Endothelial cell of umbilical vein (primary cell): ENCODE measurements around the gene EBF4.
A peak's percentile ranks its signal among the peaks of the same experiment; 100 is the strongest.

Experiments
- CTCF ChIP-seq, 2 donors: IDR thresholded peaks; 1 replicate in 1 of 2; 2 replicates in 1 of 2; pipeline ENCODE4 v1.5.1; 2011; ENCODE audit warnings: low read length in 2 of 2, mild to moderate bottlenecking in 2 of 2, moderate library complexity in 2 of 2, control low read depth in 1 of 2, inconsistent platforms in 1 of 2, low read depth in 1 of 2; ENCODE audit not compliant: insufficient read depth in 1 of 2; ENCODE audit errors: extremely low read depth in 1 of 2
- EZH2 ChIP-seq: IDR thresholded peaks from 2 replicates; pipeline ENCODE4 v1.6.1; 2012; ENCODE audit warnings: borderline replicate concordance, low read depth, mild to moderate bottlenecking, moderate library complexity, low read length, inconsistent platforms; ENCODE audit not compliant: severe bottlenecking
- POLR2A ChIP-seq: IDR thresholded peaks from 2 replicates; pipeline ENCODE4 v1.6.1; 2012; ENCODE audit warnings: low read depth, mild to moderate bottlenecking, control low read depth, low read length

DNA sequence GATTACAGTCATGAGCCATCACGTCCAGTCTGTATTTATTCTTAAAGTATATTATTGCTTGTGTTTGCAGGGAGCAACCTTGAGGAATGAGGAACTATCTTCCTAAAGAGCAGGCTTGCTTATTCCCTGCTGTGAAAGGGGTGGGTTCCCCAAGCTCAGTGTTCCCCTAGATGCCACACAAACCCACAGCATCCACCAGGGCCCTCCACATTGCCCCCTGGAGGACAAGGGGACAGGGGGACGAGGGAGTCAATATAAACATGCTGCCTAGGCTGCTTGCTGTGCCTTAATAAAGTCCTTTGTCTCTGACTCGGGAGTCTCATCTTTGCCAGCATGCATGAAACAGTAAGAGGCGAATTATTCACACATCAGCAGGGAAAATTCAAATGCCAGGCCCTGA is 20.6 kb upstream of the EBF4 start:
- TF ChIP-seq CTCF (IDR thresholded peaks at IDR 0.05; ENCODE audit: extremely low read depth in 1 of 2, insufficient read depth in 1 of 2, low read depth in 1 of 2, low read length in 2 of 2) (peak; percentile 16 to 17), EZH2 (no peak), POLR2A (no peak)
